ENCODE measurements around the gene RAPGEFL1.

GRCh38 chr17:40219594-40220338 is 42.5 kb downstream of the RAPGEFL1 start:
- no peak for TF ChIP-seq POLR2AphosphoS5 (IDR thresholded peaks at IDR 0.05; ENCODE audit: low read length)
- TF ChIP-seq KAT2A (conservative IDR thresholded peaks at IDR 0.05; ENCODE audit: control insufficient read depth, low read depth, low read length), result no peak
- TF ChIP-seq ESRRA (IDR thresholded peaks at IDR 0.05; ENCODE audit: low read length), result no peak
- TF ChIP-seq REST (IDR thresholded peaks at IDR 0.05; ENCODE audit: low read depth, low read length), result no peak
- no peak for TF ChIP-seq IRF3 (IDR thresholded peaks at IDR 0.05)
- no peak for TF ChIP-seq ASH2L (IDR thresholded peaks at IDR 0.05; ENCODE audit: borderline replicate concordance, low read depth)
- no peak for TF ChIP-seq E2F4 (IDR thresholded peaks at IDR 0.05; ENCODE audit: low read depth, low read length)
- no peak for TF ChIP-seq SP1 (IDR thresholded peaks at IDR 0.05; ENCODE audit: low read depth, low read length)
- no peak for TF ChIP-seq ZNF274 (IDR thresholded peaks at IDR 0.05; ENCODE audit: insufficient read depth, insufficient read length)
- TF ChIP-seq JUND (IDR thresholded peaks at IDR 0.05; ENCODE audit: low read depth, low read length), result no peak
- no peak for TF ChIP-seq BCL11A (IDR thresholded peaks at IDR 0.05; ENCODE audit: low read depth, low read length)
- TF ChIP-seq POLR2A (IDR thresholded peaks at IDR 0.05; ENCODE audit: low read depth, low read length), result no peak
- no peak for TF ChIP-seq POLR2AphosphoS2 (IDR thresholded peaks at IDR 0.05; ENCODE audit: low read depth, low read length)
